ENCODE results near the gene SORCS1.

The SORCS1 gene

GRCh38 chr10:106592396-106592795 lies 572.1 kb downstream of the SORCS1 start:
- ChIA-PET CTCF (interaction anchor here (1.2 kb wide), 1 partner anchor 16 kb away, joined by 3 read pairs; no protein-coding TSS in a partner anchor), POLR2A (no interaction called here)
- DNase-seq (ENCODE audit: extremely low spot score): no peak
- no peak for TF ChIP-seq CTCF (IDR thresholded peaks at IDR 0.05; ENCODE audit: control extremely low read depth, extremely low read depth, low read depth, missing control alignments)

GRCh38 chr10:106582291-106582690 lies 582.2 kb downstream of the SORCS1 start:
- no peak for DNase-seq (ENCODE audit: extremely low spot score)
- ChIA-PET CTCF (no interaction called here), POLR2A (no interaction called here)
- TF ChIP-seq CTCF (IDR thresholded peaks at IDR 0.05; ENCODE audit: control extremely low read depth, extremely low read depth, low read depth, missing control alignments): no peak

- DNase-seq (ENCODE audit: extremely low spot score): no peak
- no peak for TF ChIP-seq CTCF (IDR thresholded peaks at IDR 0.05; ENCODE audit: control extremely low read depth, extremely low read depth, low read depth, missing control alignments)
- ChIA-PET POLR2A (no interaction called here), CTCF (no interaction called here)
Observed at GRCh38 chr10:106577756-106578155, 586.8 kb downstream of the SORCS1 start.

GRCh38 chr10:106577266-106577665 lies 587.2 kb downstream of the SORCS1 start:
- POLR2A ChIA-PET: no interaction called here
- DNase-seq (ENCODE audit: extremely low spot score): no peak
- no peak for TF ChIP-seq CTCF (IDR thresholded peaks at IDR 0.05; ENCODE audit: control extremely low read depth, extremely low read depth, low read depth, missing control alignments)
- CTCF ChIA-PET: no interaction called here

GRCh38 chr10:106576534-106576933 lies 588.0 kb downstream of the SORCS1 start:
- ChIA-PET CTCF (interaction anchor here (0.8 kb wide), 1 partner anchor 16 kb away, joined by 3 read pairs; no protein-coding TSS in a partner anchor), POLR2A (no interaction called here)
- DNase-seq (ENCODE audit: extremely low spot score): peak; percentile 18
- no peak for TF ChIP-seq CTCF (IDR thresholded peaks at IDR 0.05; ENCODE audit: control extremely low read depth, extremely low read depth, low read depth, missing control alignments)

- no peak for DNase-seq (ENCODE audit: extremely low spot score)
- ChIA-PET POLR2A (no interaction called here), CTCF (interaction anchor here (1.4 kb wide), 1 partner anchor 619 kb away, joined by 3 read pairs; no protein-coding TSS in a partner anchor)
- no peak for TF ChIP-seq CTCF (IDR thresholded peaks at IDR 0.05; ENCODE audit: control extremely low read depth, extremely low read depth, low read depth, missing control alignments)
Observed at GRCh38 chr10:106573106-106573505, 591.4 kb downstream of the SORCS1 start.
